ENCODE results near the gene ASPG.

DNA sequence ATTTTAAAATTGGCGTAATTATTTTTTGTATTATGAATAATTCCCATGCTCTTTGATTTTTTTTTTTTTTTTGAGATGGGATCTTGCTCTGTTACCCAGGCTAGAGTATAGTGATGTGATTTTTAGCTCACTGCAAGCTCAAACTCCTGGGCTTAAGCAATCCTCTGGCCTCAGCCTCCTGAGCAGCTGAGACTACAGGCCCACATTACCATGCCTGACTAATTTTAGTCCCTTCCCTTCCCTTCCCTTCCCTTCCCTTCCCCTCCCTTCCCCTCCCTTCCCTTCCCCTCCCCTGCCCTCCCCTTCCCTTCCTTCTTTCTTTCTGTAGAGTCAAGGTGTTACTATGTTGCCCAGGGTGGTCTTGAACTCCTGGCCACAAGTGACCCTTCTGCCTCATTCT lies 43.5 kb downstream of the ASPG start:
- TF ChIP-seq, protein P1, sequence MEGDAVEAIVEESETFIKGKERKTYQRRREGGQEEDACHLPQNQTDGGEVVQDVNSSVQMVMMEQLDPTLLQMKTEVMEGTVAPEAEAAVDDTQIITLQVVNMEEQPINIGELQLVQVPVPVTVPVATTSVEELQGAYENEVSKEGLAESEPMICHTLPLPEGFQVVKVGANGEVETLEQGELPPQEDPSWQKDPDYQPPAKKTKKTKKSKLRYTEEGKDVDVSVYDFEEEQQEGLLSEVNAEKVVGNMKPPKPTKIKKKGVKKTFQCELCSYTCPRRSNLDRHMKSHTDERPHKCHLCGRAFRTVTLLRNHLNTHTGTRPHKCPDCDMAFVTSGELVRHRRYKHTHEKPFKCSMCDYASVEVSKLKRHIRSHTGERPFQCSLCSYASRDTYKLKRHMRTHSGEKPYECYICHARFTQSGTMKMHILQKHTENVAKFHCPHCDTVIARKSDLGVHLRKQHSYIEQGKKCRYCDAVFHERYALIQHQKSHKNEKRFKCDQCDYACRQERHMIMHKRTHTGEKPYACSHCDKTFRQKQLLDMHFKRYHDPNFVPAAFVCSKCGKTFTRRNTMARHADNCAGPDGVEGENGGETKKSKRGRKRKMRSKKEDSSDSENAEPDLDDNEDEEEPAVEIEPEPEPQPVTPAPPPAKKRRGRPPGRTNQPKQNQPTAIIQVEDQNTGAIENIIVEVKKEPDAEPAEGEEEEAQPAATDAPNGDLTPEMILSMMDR (IDR thresholded peaks at IDR 0.05): no peak
- TF ChIP-seq POLR2A (IDR thresholded peaks at IDR 0.05): no peak

Data from esophagus squamous epithelium (tissue), 4 donors.